HEK293 (cell line): ENCODE results near the gene CDH12.

Experiments used
- CTCF ChIA-PET: fragments of 350-600 bp; formaldehyde crosslinking; extraction: SDS; loops from one replicate; lab custom pipeline; 2021; ENCODE audit warnings: antibody characterized with exemption; lab: Yijun Ruan, JAX
- POLR2A ChIA-PET: fragments of 300-600 bp; formaldehyde crosslinking; extraction: SDS; loops from one replicate; lab custom pipeline; 2020; ENCODE audit warnings: antibody characterized with exemption, inconsistent platforms; lab: Yijun Ruan, JAX
- H3K27ac ChIP-seq: fragments of 200-500 bp; sonication (Bioruptor generic); 2 replicates; pipeline ENCODE4 v1.5.1; 2014; ENCODE audit warnings: low read depth, low read length, control low read depth, inconsistent platforms; ENCODE audit errors: extremely low read depth
- H3K36me3 ChIP-seq, 2 experiments: fragments of 200-500 bp in 1 of 2; sonication (Bioruptor generic) in 1 of 2; 1 replicate in 1 of 2; 2 replicates in 1 of 2; pipeline ENCODE4 v1.5.1; 2014 to 2017; ENCODE audit warnings: inconsistent platforms in 2 of 2, low read length in 2 of 2; ENCODE audit not compliant: control insufficient read depth in 2 of 2, insufficient read depth in 1 of 2
- H3K4me1 ChIP-seq: fragments of 200-500 bp; sonication (Bioruptor generic); 2 replicates; pipeline ENCODE4 v1.5.1; 2014; ENCODE audit warnings: mild to moderate bottlenecking, low read length, inconsistent platforms; ENCODE audit not compliant: control insufficient read depth, insufficient read depth
- H3K4me3 ChIP-seq: 2 replicates; pipeline ENCODE4 v1.5.1; 2011; ENCODE audit warnings: low read depth, mild to moderate bottlenecking, control low read depth, low read length, moderate library complexity
- H3K9me3 ChIP-seq: fragments of 200-500 bp; sonication (Bioruptor generic); 2 replicates; pipeline ENCODE4 v1.5.1; 2014; ENCODE audit warnings: low read depth, low read length, inconsistent platforms; ENCODE audit not compliant: control insufficient read depth, insufficient read depth
- OSR2 ChIP-seq: fragments of 450-650 bp; formaldehyde crosslinking; IDR thresholded peaks from 2 replicates; pipeline ENCODE4 v1.5.1; 2016; ENCODE audit warnings: missing biosample characterization, missing genetic modification characterization
- PATZ1 ChIP-seq: fragments of 450-650 bp; formaldehyde crosslinking; IDR thresholded peaks from 2 replicates; pipeline ENCODE4 v1.5.1; 2016; ENCODE audit warnings: missing biosample characterization, missing genetic modification characterization
- SP7 ChIP-seq: fragments of 450-650 bp; formaldehyde crosslinking; IDR thresholded peaks from 2 replicates; pipeline ENCODE4 v1.5.1; 2016; ENCODE audit warnings: missing biosample characterization, missing genetic modification characterization
- ZBTB17 ChIP-seq: fragments of 450-650 bp; formaldehyde crosslinking; IDR thresholded peaks from 2 replicates; pipeline ENCODE4 v1.5.1; 2016; ENCODE audit warnings: missing biosample characterization, missing genetic modification characterization
- ZBTB49 ChIP-seq: fragments of 450-650 bp; formaldehyde crosslinking; IDR thresholded peaks from 2 replicates; pipeline ENCODE4 v1.5.1; 2016; ENCODE audit warnings: missing biosample characterization, missing genetic modification characterization, low read depth
- ZNF140 ChIP-seq: fragments of 450-650 bp; formaldehyde crosslinking; IDR thresholded peaks from 2 replicates; pipeline ENCODE4 v1.5.1; 2016; ENCODE audit warnings: missing biosample characterization, missing genetic modification characterization
- ZNF146 ChIP-seq: fragments of 450-650 bp; formaldehyde crosslinking; IDR thresholded peaks from 2 replicates; pipeline ENCODE4 v1.5.1; 2016; ENCODE audit warnings: missing biosample characterization, missing genetic modification characterization
- ZNF274 ChIP-seq, 2 experiments: fragments of 200-500 bp in 1 of 2; fragments of 450-650 bp in 1 of 2; sonication (Bioruptor generic) in 1 of 2; formaldehyde crosslinking in 1 of 2; IDR thresholded peaks; 2 replicates each; pipeline versions ENCODE4 v1.5.1 to v1.6.1; 2014 to 2016; ENCODE audit warnings: borderline replicate concordance in 1 of 2, inconsistent platforms in 1 of 2, low read length in 1 of 2, missing biosample characterization in 1 of 2, missing genetic modification characterization in 1 of 2
- ZNF280D ChIP-seq: fragments of 450-650 bp; formaldehyde crosslinking; IDR thresholded peaks from 2 replicates; pipeline ENCODE4 v1.5.1; 2016; ENCODE audit warnings: missing biosample characterization, missing genetic modification characterization
- ZNF391 ChIP-seq: fragments of 450-650 bp; formaldehyde crosslinking; IDR thresholded peaks from 2 replicates; pipeline ENCODE4 v1.5.1; 2016; ENCODE audit warnings: low read depth, missing biosample characterization, missing genetic modification characterization, borderline replicate concordance
- ZNF530 ChIP-seq: fragments of 450-650 bp; formaldehyde crosslinking; IDR thresholded peaks from 2 replicates; pipeline ENCODE4 v1.5.1; 2016; ENCODE audit warnings: low read depth, missing biosample characterization, missing genetic modification characterization
- ZNF639 ChIP-seq: fragments of 450-650 bp; formaldehyde crosslinking; IDR thresholded peaks from 2 replicates; pipeline ENCODE4 v1.5.1; 2016; ENCODE audit warnings: missing biosample characterization, missing genetic modification characterization
- ZNF660 ChIP-seq: fragments of 450-650 bp; IDR thresholded peaks from 2 replicates; pipeline ENCODE4 v1.5.1; 2018; ENCODE audit warnings: missing biosample characterization, mild to moderate bottlenecking, missing genetic modification characterization
- ZNF664 ChIP-seq: fragments of 450-650 bp; formaldehyde crosslinking; IDR thresholded peaks from 2 replicates; pipeline ENCODE4 v1.5.1; 2016; ENCODE audit warnings: missing biosample characterization, missing genetic modification characterization
- ZNF692 ChIP-seq: fragments of 450-650 bp; formaldehyde crosslinking; IDR thresholded peaks from 2 replicates; pipeline ENCODE4 v1.5.1; 2016; ENCODE audit warnings: missing biosample characterization, missing genetic modification characterization
- ZNF76 ChIP-seq: fragments of 450-650 bp; formaldehyde crosslinking; IDR thresholded peaks from 2 replicates; pipeline ENCODE4; 2016; ENCODE audit warnings: low read depth, missing biosample characterization, missing genetic modification characterization, borderline replicate concordance

CDH12 gene

GRCh38 chr5:22625451-22625850 lies 227.7 kb downstream of the CDH12 start:
- POLR2A ChIA-PET: no interaction called here
- no peaks in the 10 kb centered on the region for H3K4me1 ChIP-seq
- no peak for TF ChIP-seq ZNF274 (IDR thresholded peaks at IDR 0.05; ENCODE audit: low read length)
- no peak for TF ChIP-seq ZNF274 (tag by site-specific recombination; IDR thresholded peaks at IDR 0.05; ENCODE audit: borderline replicate concordance)
- TF ChIP-seq ZNF76: no peak
- TF ChIP-seq ZNF692 (tag by site-specific recombination): no peak
- no peak for TF ChIP-seq ZNF391 (tag by site-specific recombination)
- TF ChIP-seq OSR2 (tag by site-specific recombination): no peak
- TF ChIP-seq ZBTB49 (tag by site-specific recombination): no peak
- TF ChIP-seq ZNF660 (tag by site-specific recombination): no peak
- TF ChIP-seq ZNF664 (tag by site-specific recombination): no peak
- TF ChIP-seq ZNF639: no peak
- no peak for TF ChIP-seq ZNF530 (tag by site-specific recombination)
- TF ChIP-seq ZNF146 (tag by site-specific recombination): no peak
- TF ChIP-seq ZNF140: no peak
- TF ChIP-seq SP7: no peak
- TF ChIP-seq ZBTB17: no peak
- TF ChIP-seq PATZ1 (tag by site-specific recombination): no peak
- no peak for TF ChIP-seq ZNF280D (tag by site-specific recombination)
- TF ChIP-seq, all 188 proteins: peak for 0
- no peaks in the 10 kb centered on the region for H3K9me3 ChIP-seq
- CTCF ChIA-PET: no interaction called here
- no peak overlapping the region for H3K4me3 ChIP-seq
- no peaks in the 10 kb centered on the region for H3K36me3 ChIP-seq
- no peak overlapping the region for H3K27ac ChIP-seq
